ENCODE results near the gene ZBTB22. TPM values are rescaled to one million over a fixed set of nuclear protein-coding genes. Genes with fewer than 3 reads are reported as not detected.
"Not testable (repeated sequence)": the region's sequence is repeated elsewhere in the genome, so short reads cannot be mapped to it uniquely, and the experiment has no call there.

Gene ZBTB22
- total RNA-seq, 1 donor from 2014 or later: 22.6 TPM

DNA sequence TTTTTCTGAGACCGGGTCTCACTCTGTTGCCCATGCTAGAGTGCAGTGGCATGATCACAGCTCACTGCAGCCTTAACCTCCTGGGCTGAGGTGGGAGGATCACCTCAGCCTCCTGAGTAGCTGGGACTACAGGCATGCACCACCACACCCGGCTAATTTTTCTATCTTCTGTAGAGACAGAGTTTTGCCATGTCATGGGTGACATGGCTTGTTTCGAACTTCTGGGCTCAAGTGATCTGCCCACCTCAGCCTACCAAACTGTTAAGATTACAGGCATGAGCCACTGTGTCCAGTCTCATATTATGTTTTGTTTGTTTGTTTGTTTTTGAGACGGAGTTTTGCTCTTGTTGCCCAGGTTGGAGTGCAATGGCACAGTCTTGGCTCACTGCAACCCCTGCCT is 32.3 kb downstream of the ZBTB22 start:
- not testable (repeated sequence) for DNase-seq (ENCODE audit: low read depth)

DNA sequence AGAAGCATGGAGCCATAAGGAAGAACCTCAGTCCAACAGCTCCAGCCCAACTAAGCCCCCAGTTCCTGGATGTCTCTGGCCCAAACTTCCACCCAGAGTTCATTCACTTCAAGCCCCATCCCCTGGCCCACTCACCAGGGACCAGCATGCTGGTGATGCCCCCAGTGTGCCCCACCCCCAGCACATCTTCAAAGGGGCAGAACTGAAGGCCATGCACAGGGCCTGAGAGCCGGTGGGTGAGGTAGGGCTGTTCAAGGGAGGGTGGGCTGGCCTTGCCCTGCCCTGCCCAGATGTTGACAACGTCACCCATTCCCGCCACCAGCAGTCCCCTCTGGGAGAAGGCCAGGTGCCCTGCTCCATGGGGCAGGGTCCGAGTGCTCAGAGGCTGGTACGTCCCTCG is 37.0 kb downstream of the ZBTB22 start:
- no peak for DNase-seq (ENCODE audit: low read depth)

DNA sequence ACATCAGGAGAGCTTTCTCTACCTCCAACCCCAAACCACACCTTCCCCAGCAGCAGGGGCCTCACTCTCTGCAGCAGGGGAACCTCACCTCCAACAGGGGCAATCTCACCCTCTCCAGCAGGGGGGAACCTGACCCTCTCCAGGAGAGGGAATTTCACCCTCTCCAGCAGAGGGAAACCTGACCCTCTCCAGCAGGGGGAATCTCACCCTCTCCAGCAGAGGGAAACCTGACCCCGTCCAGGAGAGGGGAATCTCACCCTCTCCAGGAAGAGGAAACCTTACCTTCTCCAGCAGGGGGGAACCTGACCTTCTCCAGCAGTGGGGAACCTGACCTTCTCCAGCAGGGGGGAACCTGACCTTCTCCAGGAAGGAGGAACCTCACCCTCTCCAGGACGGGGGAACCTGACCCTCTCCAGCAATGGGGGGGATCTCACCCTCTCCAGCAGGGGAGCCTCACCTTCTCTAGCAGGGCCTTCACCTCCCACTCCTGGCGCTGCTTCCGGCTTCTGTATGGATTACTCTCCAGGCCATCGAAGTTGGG is 37.5 kb downstream of the ZBTB22 start:
- DNase-seq (ENCODE audit: low read depth): peak; percentile 34

DNA sequence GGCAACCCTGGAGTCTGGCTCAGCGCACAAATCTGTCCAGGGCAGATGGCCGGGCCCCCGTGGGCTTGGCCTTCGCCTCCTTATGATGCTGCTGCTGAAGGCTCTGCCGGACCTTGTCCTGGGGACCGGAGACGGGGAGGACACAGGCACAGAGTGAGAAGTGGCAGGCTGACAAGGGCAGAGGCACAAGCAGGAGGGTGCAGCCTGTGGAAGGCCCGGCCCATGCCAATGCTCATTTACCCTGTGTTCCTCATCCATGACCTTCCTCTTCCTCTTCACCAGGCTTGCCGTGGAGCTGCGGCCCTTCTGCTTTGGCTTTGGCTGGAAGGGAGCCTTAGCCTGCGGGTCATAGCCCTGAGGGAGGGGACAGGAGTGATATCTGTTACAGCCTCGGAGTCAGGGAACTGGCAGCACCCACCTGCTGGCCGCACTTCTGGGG is 38.3 kb downstream of the ZBTB22 start:
- no peak for DNase-seq (ENCODE audit: low read depth)

DNA sequence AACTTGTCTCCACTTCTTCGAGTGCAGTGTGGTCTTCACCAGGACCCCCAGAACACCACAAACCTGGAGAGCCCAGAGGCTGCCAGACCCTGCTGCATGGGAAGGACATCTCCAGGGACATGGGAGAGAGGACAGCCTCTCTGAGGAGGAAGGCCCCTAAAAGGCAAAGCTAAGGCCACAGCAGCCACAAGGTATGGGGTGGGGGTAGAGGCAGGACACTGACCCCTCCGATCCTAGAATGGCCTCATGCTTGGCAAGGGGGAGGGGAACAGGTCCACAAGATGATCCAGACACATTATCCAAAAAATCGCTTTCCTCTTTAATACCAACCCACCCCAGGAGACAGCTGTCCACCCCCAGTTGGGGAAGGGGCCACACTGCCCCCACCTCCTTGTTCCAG is 38.7 kb downstream of the ZBTB22 start:
- DNase-seq (ENCODE audit: low read depth): no peak

DNA sequence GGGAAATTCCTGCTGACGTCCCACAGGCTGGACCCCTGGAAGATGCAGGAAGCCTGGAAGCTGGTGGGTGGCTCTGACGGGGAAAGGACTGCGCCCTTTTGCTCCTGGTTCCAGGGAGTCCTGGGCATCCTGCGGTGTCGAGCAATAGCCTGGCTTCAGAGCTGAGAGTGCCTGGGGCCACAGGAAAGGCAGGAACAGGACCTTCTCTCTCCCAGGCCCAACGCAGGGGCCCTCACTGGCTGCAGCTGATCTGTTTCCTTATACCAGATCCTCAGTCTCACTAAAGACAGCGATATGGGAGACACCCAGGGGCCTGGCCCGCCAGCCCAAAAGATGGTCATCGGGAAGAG is 39.2 kb downstream of the ZBTB22 start:
- no peak for DNase-seq (ENCODE audit: low read depth)

DNA sequence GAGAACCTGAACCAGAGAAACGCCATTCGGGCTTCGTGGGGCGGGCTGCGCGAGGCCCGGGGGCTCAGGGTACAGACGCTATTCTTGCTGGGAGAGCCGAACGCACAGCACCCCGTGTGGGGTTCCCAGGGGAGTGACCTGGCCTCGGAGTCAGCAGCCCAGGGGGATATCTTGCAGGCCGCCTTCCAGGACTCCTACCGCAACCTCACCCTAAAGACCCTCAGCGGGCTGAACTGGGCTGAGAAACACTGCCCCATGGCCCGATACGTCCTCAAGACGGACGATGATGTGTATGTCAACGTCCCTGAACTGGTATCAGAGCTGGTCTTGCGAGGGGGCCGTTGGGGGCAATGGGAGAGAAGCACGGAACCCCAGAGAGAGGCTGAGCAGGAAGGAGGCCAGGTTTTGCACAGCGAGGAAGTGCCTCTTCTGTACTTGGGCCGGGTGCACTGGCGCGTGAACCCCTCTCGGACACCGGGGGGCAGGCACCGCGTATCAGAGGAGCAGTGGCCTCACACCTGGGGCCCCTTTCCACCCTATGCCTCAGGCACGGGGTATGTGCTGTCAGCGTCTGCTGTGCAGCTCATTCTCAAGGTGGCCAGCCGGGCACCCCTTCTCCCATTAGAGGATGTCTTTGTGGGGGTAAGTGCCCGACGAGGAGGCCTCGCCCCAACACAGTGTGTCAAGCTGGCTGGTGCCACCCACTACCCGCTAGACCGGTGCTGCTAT is 39.7 kb downstream of the ZBTB22 start:
- DNase-seq (ENCODE audit: low read depth): no peak

DNA sequence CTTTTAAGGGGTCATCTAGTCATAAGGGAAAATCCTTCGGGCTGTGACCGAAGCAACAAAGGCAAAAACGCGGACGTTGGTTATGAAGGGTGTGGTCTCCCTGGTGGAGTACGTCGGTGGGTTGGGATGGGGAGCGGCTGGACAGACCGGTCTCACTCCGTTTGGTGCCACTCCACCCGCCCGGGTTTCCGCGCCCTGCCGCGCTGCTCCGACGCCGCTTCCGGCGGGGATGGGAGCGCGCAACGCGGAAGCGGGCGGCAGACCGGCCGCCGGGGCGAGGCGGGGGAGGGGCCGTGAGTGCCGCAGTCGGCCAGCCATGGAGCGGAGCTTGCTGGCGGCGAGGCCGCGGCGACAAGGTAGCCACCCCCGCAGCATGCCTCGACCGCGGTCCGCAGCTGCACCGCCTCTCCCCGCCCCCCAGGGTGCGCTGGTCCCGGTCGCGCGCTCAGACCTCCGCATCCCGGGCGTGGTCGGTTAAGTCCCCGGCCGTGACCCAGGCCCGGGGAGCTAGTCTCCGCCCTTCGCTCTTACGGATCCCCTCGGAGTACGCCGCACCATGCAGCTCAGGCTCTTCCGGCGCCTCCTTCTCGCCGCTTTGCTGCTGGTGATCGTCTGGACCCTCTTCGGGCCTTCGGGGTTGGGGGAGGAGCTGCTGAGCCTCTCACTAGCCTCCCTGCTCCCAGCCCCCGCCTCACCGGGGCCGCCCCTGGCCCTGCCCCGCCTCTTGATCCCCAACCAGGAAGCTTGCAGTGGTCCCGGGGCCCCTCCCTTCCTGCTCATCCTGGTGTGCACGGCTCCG is 40.5 kb downstream of the ZBTB22 start, which contains the start of gene B3GALT4:
B3GALT4 (plus strand) TSS at position 260 of the 799 bp plus-strand sequence; CDS start at position 557, 297 bp downstream.
- DNase-seq (ENCODE audit: low read depth): no peak

DNA sequence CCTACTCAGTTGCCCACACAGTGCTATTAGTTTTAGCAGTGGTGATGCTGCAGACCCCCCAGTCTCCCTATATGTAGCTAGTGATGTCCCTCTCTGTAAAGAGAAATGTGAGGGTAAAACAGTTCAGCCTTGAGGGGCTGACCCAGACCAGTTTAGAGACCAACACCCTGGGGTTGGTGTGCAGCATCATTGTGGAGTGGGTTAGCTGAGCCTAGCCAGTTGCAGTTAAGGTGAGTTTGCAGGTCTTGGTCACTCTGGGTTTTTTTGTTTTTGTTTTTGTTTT is 41.0 kb downstream of the ZBTB22 start:
- DNase-seq (ENCODE audit: low read depth): no peak

DNA sequence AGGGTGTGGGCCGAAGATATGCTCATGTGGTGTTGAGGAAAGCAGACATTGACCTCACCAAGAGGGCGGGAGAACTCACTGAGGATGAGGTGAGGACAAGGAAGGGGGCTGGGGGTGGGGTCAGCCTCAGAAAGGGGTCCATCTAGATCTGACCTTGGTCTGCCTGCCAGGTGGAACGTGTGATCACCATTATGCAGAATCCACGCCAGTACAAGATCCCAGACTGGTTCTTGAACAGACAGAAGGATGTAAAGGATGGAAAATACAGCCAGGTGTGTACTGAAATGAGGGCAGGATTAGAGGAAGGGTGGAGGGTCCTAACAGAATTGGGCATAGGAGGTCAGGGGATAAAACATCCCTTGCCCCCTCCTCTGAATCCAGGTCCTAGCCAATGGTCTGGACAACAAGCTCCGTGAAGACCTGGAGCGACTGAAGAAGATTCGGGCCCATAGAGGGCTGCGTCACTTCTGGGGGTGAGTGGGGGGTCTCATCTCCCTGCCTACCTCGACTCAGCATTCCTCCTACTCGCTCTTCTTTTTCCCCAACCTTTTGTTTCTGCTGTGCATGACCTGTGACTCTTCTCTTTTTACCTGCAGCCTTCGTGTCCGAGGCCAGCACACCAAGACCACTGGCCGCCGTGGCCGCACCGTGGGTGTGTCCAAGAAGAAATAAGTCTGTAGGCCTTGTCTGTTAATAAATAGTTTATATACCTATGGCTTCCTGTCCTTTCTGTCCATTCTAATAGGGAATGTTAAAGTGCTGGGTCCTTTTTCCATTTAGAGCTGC is 41.6 kb downstream of the ZBTB22 start:
- not testable (repeated sequence) for DNase-seq (ENCODE audit: low read depth)

DNA sequence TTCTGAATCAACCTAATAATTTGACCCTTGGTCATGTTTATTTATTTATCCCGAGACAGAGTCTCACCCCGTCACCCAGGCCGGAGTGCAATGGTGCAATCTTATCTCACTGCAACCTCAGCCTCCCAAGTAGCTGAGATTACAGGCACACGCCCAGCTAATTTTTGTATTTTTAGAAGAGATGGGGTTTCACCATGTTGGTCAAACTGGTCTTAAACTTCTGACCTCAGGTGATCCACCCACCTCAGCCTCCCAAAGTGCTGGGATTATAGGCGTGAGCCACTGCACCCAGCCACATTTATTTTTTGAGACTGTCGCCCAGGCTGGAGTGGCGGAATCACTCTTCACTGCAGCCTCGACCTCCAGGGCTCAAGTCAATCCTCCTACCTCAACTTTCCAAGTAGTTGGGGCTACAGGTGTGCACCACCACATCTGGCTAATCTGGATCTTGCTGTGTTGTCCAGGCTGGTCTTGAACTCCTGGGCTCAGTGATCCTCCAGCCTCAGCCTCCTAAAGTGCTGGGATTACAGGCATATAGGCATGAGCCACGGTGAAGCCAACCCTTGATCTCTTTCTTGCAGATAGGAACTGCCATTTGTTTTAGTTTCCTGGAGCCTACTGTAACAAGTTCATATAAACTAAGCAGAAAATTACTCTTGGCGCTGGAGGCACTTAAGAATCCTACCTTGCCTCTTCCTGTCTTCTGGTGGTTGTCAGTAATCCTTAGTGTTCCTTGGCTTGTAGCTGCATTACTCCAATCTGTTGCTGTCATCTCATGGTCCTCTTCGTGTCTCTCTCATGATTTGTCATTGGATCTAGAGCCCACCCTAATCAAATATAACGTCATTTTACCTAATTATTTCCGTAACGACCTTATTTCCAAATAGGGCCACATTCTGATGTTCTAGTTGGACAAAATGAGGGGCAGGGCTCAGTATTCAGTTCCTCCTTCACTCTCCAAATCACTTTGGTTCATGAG is 43.3 kb downstream of the ZBTB22 start:
- DNase-seq (ENCODE audit: low read depth): no peak

DNA sequence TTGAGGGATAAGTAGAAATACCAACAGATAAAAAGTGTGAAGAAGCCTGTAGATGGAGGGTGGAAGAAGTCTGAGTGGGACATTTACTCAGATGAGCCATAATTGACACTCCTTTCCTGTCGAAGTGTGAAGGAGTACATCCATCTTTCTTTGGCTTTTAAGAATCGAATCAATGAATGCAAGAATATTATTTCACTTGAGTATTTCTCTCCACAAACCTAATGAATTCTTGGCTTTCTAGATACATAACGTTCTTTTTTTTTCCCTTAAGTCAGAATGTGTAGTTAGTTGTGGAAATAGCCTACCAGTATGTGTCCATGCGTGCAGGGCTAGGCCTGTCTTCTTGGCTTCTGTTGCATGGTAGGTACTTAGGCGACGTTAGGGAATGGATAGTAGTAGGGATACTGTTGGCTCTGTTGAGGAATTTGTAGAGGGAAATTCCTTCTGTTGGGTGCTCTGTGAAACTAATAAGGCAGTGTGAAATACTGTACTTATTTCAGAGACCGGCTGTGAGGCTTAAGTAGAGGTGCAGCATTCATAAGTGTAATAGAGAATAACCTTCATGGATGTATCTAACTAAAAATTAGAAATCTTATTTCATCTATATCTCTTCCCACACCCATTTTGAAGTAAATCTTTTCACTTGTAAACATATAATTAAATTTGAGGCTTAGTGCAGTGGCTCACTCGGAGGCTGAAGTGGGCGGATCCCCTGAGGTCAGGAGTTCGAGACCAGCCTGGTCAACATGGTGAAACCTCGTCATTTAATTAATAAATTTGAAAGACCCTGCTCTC is 44.2 kb downstream of the ZBTB22 start:
- no peak for DNase-seq (ENCODE audit: low read depth)

DNA sequence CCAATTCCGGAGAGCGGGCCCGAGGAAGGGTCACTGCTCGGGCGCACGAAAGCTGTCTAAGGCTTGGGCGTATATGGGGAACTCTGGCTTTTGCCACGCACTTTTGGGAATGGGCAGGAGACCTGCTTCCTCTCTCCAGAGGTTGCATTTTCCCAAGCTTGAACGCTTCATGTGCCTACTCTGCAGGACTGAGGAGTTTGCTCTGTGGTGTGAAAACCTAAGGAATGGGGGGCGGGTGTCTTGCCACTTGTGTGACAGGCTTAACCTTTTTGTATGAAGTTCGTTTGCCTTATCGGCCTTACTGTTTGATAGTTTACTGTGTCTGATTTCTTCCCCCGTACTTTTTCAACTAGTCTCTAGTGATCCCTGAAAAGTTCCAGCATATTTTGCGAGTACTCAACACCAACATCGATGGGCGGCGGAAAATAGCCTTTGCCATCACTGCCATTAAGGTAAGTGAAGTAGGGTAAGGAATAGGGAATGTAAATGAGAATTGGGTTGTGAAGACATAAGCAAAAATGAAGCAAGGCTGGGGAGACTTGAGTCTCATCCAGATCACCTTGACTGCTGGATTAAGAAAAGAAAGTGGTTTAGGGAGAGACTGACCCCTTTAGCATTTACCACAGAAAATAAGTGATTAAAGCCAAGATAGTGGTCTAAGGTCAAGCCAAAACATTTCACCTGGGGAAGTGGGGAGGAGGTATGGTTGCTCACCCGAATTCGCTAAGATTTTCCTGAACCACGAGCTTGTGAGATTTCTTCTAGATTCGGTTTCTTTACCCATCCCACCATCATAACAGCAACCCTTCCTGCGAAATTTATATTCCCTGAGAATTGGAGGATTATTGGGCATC is 45.0 kb downstream of the ZBTB22 start:
- DNase-seq (ENCODE audit: low read depth): no peak

DNA sequence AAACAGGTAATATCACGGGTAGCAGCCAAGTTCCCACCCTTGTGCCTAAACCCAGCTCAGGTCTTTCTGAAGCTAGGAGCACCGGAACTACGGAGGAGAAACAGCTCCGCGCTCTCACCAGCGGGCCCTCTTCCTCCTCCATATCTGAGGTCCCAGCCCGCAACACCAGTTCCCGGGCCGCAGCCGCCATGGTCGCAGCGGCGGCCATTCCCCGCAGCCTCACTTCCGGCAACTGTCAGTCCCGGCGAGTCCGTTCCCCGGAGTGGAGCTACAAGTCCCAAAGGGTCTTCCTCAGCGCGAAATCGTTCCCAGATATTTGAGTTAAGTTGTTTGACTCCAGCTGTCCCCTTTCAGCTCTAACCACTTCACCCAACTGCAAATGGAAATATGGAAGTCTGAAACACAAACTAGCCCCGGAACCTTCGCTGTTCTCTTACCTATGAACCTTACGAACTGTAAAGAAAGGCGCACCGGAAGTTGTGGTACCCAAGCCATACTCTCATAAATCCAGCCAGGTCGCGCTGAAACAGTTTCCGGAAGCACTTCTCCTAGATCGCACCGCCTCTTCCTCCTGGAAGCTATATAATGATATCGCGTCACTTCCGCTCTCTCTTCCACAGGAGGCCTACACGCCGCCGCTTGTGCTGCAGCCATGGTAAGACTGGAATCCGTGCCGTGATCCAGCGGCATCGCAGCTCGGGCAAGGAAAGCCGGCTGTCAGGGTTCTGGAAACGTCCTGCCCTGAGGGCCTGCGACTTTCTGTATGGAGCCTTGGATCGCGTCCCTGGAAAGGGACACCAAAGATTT is 45.9 kb downstream of the ZBTB22 start, which contains the start of the genes RPS18 and VPS52:
RPS18 (plus strand) TSS at position 608 of the 807 bp plus-strand sequence; CDS start at position 653, 45 bp downstream.
VPS52 (minus strand) TSS at position 409 of the 807 bp plus-strand sequence; CDS start at position 208, 201 bp downstream.
- peak; percentile 99 for DNase-seq (ENCODE audit: low read depth)

DNA sequence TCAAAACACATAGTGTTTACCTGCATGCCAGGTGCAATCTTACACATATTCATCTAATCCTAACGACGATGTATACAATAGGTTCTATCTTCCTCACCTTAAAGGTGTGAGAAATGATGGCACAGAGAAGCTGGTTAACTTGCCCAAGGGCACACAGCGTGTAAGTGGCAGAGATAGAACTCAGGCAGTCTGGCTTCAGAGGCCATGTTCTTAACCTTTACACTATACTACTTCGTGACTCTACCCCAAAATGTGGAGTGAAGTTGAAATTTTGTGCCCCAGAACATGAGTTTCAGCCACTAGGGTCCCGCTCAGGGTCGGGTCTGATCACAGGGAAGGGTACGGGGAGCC is 46.5 kb downstream of the ZBTB22 start:
- no peak for DNase-seq (ENCODE audit: low read depth)

Data from myocyte (in vitro differentiated cells).